ENCODE results near the gene NENF. TPM values are rescaled to one million over a fixed set of nuclear protein-coding genes. Genes with fewer than 3 reads are reported as not detected.

NENF gene
- total RNA-seq, 2 donors from 2014 or later = 83.8 to 88.6 TPM

DNA sequence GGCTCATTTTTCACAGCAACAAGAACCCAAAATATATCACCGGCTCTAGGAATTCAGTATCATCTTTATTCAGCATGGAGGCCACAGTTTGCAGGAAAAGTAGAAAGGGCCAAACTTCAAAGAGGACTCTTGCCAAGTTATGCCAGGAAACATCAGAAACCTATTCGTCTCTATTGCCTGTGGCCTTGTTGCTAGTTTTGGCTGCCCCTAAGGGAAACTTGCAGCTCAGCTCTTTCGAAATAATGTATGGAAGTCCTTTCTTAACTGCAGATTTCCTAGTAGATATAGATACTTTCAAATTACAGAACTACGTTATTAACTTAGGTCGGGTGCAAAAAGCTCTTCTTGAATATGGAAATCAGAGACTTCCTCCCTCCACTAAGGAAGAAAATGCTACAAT is 4.2 kb upstream of the NENF start:
- ATAC-seq (no peak), DNase-seq (no peak)
- intact Hi-C loops (cut with DNase I) = no loop called here

DNA sequence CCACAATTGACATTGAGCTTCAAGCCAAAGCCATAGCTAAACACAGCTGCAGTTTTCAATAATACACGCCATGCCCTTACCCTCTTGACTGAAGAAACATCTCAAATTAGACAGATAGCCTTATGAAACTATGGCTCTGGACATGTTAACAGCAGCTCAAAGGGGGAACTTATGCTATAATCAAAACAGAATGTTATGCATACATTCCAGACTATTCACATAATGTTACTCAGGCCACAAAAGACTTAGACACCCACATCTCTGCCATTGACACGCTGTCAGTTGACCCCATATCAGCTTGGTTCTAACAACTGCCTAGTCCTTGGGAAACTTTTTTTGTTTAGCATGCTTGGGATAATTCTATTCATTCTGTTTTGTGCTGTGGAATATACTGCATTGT is 2.3 kb upstream of the NENF start:
- intact Hi-C loops (cut with DNase I) = no loop called here
- DNase-seq = no peak
- ATAC-seq = no peak

DNA sequence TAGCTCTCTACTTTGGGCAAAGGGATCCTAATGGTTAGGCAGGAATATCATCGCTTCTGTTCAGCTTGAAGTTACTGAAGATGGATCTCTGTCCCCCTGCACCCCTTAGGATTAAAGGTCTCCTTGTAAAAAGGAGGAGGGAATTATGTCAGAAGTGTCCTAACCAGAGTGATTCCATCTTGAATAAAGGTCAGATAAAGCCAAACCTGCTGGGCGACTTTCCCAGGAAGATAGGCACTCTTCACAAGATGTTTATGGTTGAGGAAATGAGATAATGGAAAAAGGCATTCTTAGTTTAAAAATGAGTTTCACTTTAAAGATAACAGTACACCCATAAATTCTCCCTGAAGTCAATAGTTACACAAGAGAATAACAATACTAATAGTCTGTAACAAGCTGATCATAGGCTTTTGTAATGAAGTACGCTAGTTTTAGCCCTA is 1.7 kb upstream of the NENF start:
- intact Hi-C loops (cut with DNase I) = no loop called here
- no peak for ATAC-seq
- no peak for DNase-seq

DNA sequence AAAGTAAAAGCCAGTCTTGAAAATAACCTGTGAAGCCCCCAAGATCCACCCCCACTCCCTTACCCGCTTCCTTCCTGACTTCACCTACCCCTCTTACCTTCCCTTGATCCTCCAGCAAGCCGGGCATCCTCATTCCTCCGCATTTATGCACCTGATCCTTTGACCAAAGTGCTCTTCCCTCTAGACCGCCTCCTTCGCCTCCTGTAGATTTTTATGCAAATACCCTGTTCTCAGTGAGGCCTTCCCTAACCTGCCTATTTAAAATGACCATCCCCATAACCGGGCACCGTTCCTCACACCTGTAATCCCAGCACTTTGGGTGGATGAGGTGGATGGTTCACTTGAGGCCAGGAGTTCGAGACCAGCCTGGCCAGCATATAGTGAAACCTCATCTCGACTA is 1.1 kb upstream of the NENF start:
- intact Hi-C loops (cut with DNase I) = no loop called here
- ATAC-seq = no peak
- no peak for DNase-seq

DNA sequence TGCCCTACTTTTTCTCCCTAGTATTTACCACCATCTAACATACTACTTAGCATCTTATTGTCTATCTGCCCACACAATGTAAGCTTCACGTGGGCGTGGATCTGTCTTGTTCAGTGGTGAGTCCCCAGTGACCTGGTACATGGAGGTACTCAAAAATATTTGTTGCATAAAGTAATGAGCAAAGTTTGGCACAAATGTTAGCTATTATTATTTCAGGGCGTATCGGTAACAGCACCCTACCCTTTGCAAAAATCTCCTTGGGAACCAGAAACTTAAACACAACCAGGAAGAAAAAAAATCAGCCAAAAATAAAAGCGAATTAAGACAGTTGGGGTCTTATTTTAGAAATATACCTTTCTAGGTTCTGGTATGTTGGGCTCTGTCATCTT is 454 bp upstream of the NENF start:
- ATAC-seq (peak in 1 of 2 donors; percentile 24), DNase-seq (no peak)
- intact Hi-C loops (cut with DNase I) = no loop called here

DNA sequence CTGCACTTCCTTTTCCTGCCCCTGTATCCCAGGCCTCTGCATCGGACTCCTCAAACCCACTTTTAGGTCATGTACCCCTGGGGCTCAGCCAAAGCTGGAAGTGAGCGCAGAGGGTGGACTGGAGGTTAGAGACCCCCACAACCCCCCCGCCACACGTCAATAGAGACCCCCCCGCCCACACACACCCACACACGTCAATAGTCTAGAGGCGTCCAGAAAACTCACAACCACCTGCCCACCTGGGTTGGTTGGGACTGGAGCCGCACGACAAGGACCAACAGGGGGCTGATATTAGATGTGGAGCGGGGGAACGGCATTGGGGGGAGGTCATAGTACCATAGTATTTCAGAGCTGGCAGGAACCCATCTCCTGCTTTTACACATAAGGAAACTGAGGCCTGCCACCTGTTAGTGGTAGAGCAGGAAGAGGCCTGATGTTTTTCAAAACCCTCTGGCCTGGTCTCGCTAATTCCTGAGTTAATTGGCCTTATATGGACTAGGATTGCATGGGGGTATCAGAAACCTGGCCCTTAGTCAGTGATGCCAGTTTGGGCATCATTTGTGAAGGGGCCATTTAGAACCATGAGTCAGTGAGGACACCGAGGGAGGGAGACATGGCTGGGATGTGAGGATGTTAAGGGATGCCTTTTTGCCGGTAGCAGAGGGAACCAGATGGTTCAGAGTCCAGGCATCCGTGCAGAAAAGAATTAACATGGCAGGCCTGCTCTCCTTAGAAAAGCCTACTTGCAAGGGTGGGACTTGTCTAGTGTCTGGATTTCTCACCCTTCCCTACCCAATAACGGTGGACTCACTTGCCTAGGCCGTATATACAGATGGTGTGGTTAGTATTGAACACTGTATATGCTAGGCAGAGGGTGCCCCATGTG is 1.1 kb downstream of the NENF start:
- DNase-seq = no peak

DNA sequence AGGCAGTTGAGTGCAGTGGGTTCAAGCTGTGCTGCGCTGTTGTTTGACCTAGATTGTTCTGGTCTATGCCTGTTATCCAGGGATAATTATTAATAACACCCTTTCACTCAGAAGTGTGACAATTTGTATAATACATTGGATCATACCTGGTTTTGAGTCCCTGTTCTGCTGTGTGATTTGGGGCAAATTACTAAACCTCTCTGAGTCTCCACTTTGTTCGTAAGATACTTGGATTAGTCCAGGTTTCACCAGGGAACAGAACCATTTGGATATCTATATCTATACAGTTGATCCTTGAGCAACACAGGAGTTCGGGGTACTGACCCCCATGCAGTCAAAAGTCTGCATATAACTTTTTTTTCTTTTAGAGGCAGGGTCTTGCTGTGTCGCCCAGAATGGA is 2.3 kb downstream of the NENF start:
- DNase-seq (no peak), ATAC-seq (no peak)
- intact Hi-C loops (cut with DNase I) = no loop called here

More for the DNA sequence above, 1.1 kb downstream of the NENF start:
- intact Hi-C loops (cut with DNase I) = no loop called here
- ATAC-seq = no peak

DNA sequence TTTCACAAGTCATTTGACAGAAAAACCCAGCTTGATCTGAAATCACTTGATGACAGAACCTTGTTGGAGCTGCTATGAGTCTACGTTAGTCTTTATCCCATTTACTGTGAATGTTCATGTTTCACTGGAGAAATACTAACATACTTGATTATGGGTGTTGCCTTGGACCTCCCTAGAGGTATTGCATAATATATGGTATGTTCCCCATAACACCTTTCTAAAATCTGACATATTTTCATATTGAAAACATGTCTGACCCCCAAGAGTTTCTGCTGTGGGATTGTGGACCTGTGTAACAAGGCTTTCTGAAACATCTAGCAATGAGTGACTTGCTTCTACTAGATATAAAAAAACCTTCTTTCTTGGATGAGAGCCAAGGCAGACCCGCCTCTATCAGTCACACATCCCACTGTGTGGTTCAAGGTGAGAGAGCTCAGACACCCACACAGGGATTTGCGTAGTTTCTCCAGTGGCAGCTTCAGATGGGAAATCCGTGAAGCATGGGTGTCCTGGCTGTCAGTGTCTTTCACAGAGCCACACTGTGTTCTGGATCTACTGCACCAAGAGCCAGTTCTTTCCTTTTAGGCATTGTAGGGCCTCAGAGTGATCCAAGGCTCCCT is 4.6 kb downstream of the NENF start:
- intact Hi-C loops (cut with DNase I) = no loop called here
- DNase-seq = no peak
- ATAC-seq = no peak

DNA sequence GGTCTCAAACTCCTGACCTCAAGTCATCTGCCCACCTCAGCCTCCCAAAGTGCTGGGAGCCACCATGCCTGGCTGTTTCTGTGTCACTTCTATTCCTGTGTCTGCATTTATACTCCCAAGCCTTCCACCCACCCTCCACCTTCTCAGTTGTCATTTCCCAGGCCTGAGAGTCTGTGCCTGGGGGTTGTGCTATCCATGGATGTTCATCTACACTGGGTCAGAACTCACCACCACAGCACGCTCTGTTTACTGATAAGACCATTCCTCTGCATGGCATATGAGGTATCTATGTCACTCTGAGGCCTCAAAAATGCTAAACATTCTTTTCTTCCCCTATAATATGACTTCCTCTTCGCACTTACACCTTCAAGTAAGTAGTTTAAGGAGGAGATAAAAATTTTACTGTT is 6.1 kb downstream of the NENF start:
- DNase-seq (no peak), ATAC-seq (no peak)
- intact Hi-C loops (cut with DNase I) = no loop called here

DNA sequence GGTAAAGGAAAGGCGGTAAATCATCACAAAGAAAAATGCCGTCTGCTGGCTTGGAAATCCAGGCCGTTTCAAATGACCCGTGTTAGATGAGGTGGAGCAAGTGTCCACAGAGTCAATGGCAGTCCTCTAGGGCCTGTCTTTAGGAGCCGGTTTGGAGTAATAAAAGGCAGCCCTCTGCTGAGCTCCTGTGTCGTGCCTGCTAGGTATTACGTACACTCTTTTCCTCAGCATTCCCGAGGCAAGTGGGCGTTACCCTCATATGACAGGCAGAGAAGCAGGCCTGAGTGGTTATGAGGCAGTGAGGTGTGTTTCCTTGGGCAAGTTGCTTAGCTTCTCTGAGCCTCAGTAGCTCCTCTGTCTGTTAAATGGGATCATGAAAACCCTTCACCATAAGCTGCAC is 7.7 kb downstream of the NENF start:
- ATAC-seq (no peak), DNase-seq (no peak)
- intact Hi-C loops (cut with DNase I) = no loop called here

DNA sequence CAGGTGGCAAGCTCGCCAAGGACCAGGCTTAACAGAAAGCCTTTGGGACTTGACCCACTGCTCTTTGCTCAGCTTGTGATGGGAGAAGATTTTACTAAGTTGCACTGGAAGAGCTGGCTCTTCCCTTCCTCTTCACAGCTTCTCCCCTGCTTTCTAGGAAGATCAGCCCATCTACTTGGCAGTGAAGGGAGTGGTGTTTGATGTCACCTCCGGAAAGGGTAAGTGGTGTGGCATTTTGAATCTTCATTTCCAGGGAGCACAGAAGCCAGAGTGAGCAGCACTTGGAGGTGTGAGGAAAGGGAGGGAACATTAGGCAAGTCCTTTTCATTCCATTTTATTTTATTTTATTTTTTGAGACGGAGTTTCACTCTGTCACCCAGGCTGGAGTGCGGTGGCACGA is 9.7 kb downstream of the NENF start:
- intact Hi-C loops (cut with DNase I) = no loop called here
- ATAC-seq (peak; percentile 25 to 30), DNase-seq (no peak)

DNA sequence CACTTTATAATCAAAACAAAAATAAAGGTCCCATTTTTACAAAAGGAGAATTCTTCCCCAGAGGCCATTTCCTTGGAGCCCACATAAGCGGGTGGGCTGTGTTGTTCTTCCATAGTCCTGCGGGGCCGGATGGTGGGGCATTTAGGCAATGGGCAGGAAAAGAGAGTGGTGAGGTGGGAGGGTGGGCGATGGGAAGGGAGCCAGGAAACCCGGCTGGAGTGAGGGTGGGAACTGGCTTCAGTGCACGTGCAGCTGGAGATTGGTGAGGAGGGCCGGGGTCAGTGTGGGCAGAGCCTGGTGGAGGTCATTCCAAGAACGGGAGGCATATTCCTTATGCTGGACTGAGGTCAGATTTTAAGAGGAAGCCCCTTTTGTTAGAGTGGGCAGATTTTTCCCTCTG is 13.6 kb downstream of the NENF start:
- intact Hi-C loops (cut with DNase I) = no loop called here
- DNase-seq (no peak), ATAC-seq (no peak)

DNA sequence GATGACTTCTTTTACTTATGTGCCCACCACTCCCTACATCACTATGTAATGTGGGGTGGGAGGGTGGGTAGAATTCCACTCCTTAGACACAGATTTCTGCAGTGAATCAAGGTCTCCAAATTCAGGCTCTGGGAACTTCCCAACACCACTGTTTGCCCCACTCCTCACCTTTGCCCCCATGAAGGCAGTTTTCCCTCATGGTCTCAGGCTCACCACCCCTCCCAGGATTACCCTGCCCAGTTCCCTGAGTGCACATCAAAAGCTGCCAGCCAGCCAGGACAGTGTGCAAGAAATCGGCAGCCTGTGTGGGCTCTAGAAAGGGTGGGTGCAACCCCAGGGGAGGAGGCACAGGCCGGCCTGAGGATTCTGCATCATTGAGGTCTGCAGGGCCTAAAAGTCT is 14.8 kb downstream of the NENF start:
- intact Hi-C loops (cut with DNase I) = no loop called here
- no peak for DNase-seq
- no peak for ATAC-seq

DNA sequence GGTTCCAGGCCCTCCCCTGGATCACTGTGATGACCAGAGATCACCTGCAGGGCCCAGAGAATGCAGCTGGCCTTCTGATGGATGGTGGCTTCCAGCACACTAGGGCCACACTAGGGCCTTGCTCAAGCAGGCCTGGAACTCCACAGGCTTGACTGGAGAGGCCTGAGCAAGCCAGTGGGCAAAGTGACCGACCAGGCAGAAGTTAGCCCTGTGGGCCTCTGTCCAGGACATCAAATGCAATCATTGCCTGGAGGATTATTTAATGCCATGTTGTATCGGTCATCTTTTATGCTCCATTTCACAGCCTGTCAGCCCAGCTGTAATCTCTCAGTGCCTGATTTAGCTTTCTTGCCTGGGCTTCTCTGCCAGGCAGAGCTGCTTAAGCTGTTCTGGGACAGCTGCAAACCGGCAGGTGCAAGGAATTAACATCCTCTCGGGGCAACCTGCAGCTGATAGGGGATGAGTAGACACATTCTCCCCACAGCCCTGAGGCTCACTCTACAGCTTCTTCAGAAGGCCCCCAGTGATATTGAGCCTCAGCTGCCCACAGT is 17.7 kb downstream of the NENF start:
- DNase-seq = no peak
- ATAC-seq = peak; percentile 49 to 89
- intact Hi-C loops (cut with DNase I) = loop anchor here (5.0 to 10.0 kb wide), 2 partner anchors 83 to 86 kb away; no protein-coding TSS in a partner anchor

DNA sequence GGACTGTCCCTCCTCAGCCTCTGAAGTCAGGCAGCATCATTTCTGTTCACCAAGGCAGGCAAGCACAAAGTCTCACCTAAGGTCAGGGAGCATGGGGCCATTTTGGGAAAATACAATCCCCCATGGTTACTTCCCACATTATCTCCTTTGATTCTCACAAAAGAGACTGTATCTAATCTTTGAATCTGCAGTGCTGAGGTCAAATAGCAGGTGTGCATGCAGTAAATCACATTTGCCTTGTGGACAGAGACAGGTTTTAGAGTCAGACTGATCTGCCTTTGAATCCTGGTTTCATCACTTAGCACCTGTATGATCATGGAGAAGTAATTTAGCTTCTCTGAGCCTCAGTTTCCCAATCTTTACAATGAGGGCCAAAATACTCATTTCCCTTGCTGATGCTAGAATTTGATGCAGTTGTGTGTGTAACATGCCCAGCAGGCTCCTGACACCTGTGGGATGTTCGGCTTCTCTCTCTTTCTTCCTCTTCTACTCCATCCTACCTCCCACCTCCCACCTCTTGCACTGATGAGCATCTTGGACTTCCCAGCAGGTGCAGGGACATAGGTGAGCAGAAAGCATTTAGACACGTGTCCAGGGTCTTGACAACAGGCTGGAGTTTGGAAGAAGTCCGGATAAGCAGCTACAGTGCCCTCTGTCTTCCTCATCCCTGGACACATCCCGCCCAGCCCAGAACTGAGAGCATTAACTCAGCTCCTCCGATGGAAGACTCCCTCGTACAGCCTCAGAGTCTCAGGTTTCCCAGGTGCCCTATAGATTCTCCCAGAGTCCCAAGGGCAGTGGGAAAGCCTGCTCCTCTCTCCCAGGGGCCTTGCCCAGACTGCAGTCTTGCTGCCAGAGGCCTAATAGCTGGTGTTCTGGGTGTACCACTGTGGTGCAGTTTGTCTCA is 18.9 kb downstream of the NENF start:
- ATAC-seq = no peak

DNA sequence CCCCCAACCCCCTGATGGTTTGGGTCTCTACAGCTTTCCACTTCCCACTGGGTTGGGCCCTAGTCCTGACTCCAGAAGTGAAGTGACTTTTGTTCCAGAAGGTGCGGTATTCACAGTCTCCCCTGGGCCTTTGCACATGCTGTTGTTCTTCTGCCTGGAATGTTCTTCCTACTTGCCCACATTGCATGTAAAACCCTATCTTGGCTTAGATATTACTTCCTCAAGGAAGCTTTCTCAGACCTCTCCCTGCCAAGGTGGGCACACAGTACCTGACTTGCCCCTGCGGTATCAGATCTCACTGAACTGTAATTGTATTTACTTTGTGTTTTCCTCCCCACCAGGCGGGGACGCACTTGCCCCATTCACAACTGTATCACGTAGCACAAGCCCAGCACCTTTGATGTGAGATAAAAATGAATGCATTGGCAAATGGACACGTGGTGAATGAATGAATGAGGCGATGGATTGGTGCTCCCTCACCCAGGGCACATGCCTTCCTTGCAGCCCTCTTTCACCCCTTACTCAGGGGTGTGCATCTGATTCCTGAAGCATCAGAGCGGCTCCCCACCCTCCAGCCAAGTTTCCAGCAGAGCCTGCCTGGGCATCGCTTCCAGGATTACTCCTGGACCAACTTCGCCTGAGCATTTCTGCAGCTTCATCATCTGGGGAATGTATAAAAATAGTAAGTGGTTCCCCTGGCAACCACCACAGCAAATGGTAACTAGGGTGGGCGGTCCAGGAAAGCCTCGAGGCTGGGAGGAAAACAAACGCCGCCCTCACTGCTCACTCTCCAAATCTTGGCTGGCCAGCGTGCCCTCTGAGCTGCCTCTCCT is 19.8 kb downstream of the NENF start:
- DNase-seq (peak; percentile 68), ATAC-seq (peak; percentile 45 to 68)
- intact Hi-C loops (cut with DNase I) = loop anchor here (5.0 to 10.0 kb wide), 2 partner anchors 85 to 88 kb away; no protein-coding TSS in a partner anchor

More for the DNA sequence above, 18.9 kb downstream of the NENF start:
- intact Hi-C loops (cut with DNase I) = loop anchor here (5.0 to 10.0 kb wide), 2 partner anchors 84 to 87 kb away; no protein-coding TSS in a partner anchor
- DNase-seq = no peak

DNA sequence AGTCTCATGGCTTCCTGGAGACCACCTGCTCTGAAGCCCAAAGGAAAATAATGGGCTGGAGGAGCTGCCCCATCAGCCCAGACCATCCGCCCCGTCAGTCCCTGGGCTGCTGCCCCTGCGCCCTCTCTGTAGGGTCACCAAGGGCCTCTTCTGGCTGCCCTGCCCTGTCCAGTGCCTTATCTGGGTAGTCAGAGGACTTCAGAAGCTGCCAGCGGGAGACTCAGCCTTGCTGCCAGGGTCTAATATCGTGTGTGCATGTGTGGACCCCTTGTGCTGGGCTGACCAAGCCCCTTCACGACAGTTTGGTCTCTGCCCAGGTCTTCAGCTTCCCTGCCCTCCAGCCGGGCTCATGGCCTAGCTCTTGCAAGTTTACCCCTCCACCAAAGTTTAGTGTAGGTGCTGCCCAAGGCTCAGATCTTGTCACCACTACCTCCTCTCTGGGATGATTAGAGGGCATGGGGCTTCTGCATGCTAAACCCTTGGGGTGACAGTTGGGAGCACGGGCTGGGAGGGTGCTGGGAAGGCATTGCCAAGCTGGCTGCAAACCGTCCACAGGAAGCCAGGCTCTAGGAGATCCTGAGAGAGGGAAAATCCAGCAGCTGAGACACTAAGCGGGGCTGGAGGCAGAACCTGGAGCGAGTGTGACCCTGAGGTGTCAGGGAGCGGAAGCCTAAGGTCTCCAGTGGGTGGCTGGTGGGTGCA is 20.6 kb downstream of the NENF start:
- no peak for DNase-seq
- intact Hi-C loops (cut with DNase I) = loop anchor here (5.0 to 10.0 kb wide), 2 partner anchors 86 to 89 kb away; no protein-coding TSS in a partner anchor
- ATAC-seq = peak in 1 of 2 donors; percentile 19

DNA sequence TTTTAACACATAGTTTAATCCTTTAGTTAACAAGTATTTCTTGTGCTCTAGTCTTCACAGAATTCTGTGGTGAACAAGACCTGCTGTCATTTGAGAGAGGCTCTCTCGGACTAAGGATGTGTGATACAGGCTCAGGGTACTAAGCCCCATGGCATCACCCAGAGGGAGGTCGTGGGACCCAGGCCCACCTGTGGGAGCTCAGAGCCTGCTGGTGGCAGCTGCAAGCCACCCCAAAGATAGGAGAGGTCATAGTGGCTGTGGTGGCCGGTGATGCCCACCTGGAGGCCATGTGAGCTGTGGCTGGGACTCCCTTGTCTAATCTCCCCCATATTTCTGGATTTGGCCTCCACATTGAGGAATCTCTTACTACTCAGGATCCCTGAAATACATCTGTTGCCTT is 22.0 kb downstream of the NENF start:
- no peak for DNase-seq
- intact Hi-C loops (cut with DNase I) = loop anchor here (5.0 to 10.0 kb wide), 4 partner anchors 87 to 772 kb away; no protein-coding TSS in a partner anchor
- no peak for ATAC-seq

Data from left cardiac atrium (tissue), 4 donors.